Hepatocyte (in vitro differentiated cells): ENCODE results near the gene SSBP2.

Source experiments
- CTCF ChIP-seq: fragments of 200-600 bp; sonication (generic); IDR thresholded peaks from 2 replicates; pipeline ENCODE4 v1.5.1; 2016; ENCODE audit warnings: antibody characterized with exemption, mild to moderate bottlenecking; ENCODE audit not compliant: poor library complexity
- EZH2 ChIP-seq: fragments of 200-600 bp; sonication (generic); IDR thresholded peaks from 2 replicates; pipeline ENCODE4 v1.6.1; 2016; ENCODE audit warnings: antibody characterized with exemption, mild to moderate bottlenecking, borderline replicate concordance

GRCh38 chr5:81675420-81675819, 75.5 kb downstream of the SSBP2 start:
- no peak for TF ChIP-seq CTCF
- no peak for TF ChIP-seq EZH2
